ENCODE data around the gene PLEKHA1.

Gene PLEKHA1

DNA sequence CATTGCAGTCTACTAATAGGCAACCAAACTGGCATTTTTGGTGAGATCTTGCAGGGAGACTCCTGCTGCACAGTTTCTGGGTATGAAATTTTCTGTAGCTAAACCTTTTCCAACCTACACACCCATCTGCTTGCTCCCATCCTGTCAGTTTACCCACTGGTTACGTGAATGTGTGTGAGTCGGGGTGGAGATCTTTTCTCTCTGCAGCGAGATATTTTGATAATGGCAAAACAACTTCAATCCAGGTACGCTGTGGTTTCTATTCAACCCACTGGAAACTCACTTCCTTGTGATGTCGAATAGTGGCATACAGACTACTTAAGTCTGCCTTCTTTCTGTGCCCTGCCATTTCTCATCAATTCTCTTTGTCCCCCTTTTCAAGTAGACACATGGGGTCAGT, 4.5 kb downstream of the PLEKHA1 start:
- no peak for DNase-seq (ENCODE audit: low spot score)

DNA sequence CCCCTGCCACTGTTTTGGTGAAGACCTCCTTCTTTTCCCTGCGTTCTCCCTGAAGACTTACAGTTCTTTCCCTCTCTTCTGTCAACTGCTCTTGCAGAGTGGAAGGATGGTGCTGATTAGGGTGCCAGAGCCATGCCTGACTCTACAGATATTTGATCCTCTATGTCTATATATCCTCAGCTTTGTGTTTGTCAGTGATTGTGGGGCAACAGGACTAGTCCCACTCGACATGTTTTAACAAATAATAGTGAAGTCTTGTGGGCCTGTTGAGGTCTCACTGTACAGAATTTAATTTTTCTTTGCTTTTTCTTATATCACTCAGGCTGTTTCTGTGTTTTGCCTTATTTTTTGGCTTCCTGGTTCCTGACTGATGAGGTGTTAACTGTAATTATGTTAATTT, 5.0 kb downstream of the PLEKHA1 start:
- no peak for DNase-seq (ENCODE audit: low spot score)

DNA sequence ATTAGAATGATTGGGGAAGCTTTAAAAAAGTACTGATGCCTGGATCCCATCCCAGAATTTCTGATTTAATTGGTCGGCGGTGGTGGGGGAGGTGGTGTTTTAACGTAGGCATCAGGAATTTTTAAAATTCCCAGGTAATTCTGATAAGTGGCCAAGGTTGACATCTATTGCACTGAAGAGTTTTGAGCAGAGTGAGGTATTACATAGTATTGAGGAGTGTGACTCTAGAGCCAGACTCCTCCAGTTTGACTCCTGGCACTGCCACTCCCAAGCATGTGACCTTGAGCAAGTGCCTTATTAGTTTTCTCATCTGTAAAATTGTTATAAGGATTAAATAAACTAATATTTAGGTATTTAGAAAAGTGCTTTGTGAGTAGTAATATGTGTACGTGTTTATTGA, 6.2 kb downstream of the PLEKHA1 start:
- DNase-seq (ENCODE audit: low spot score), result no peak

DNA sequence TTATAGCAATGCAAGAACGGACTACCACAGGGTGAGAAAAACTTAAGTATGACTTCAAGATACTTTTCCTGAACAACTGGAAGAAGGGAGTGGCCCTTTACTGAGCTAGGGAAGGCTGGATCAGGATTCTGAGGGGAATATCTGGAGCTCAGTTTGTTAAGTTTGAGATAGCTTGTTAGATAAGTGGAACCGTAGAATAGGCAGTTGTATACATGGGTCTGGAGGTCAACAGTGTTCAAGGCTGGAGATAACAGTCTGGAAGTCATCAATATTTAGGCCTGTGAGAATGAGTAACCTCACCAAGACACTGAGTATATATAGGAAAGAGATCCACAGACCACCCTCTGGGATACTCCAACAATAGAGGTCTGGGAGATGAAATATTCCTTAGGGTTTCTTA, 7.2 kb downstream of the PLEKHA1 start:
- no peak for DNase-seq (ENCODE audit: low spot score)

GRCh38 chr10:122386514-122386913, 12.0 kb downstream of the PLEKHA1 start:
- DNase-seq (ENCODE audit: low spot score), result no peak

DNA sequence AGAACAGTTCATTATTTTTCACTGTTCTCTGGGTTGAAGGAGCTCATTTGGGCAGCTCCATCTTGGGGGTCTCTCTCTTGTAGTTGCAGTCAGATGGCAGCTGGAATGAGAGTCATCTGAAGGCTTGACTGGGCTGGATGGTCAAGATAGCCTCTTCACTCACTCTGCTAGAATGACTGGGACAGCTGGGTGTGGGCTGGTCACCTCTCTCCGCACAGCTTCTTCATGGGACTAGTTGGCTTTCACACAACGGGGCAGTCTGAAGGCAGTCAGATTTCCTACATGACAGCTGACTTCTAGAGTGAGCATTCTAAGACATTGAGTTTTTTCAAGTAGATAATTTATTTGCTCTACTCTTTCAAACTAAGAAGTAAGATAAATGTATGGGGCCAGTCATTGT, 13.1 kb downstream of the PLEKHA1 start:
- DNase-seq (ENCODE audit: low spot score), result no peak

DNA sequence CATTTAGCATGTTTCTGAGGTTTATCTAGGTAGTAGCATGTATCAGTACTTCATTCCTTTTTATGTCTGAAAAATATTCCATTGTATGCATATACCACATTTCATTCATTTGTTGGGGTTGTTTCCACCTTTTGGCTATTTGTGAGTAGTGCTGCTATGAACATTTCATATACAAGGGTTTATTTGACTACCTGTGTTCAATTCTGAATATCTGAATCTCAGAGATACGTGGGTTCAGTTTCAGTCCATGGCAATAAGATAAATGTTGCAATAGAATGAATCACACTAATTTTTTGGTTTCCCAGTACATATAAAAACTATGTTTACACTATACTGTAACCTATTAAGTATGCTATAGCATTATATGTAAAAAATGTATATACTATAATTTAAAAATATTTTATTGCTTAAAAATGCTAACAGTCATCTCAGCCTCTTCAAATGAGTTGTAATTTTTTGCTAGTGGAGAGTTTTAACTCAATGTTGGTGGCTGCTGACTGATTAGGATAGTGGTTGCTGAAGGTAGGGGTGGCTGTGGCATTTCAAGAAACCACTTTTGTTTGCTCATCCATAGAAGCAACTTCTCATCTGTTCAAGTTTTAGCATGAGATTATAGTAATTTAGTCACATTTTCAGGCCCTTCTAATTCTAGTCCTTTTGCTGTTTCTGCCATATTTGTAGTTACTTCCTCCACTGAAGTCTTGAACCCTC, 13.9 kb downstream of the PLEKHA1 start:
- no peak for DNase-seq (ENCODE audit: low spot score)

GRCh38 chr10:122390271-122390670, 15.8 kb downstream of the PLEKHA1 start:
- no peak for DNase-seq (ENCODE audit: low spot score)

DNA sequence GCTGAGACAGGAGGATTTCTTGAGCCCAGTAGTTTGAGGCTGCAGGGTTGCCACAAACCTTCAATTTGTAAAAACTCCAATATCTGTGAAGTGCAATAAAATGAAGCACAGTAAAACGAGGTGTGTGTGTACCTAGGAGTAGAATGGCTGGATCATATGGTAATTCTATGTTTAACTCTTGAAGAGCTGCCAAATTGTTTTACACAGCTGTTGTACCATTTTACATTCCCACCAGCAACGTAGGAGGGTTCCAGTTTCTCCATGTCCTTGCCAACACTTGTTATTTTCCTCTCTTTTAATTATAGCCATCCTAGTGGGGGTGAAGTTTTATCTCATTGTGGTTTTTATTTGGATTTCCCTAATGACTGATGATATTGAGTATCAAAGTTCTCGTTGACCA, 16.2 kb downstream of the PLEKHA1 start:
- DNase-seq (ENCODE audit: low spot score), result no peak

DNA sequence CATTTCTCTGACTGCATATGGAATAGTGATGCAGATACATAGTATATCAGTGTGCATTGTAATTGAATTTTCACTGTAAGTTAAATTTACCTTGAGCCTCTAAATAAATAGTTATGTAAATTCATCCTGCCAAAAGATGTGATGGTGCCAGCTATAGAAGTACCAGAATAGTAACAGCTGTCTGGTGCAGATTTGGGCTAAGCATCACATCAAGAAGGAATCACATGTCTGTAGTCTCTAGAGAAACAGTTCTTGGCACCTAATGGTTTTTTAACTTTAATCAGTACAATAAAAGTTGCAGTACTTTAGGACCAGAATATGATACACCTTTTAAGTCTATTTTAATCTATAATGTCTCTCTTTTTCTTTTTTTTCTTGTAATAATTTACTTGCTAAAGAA, 17.4 kb downstream of the PLEKHA1 start:
- no peak for DNase-seq (ENCODE audit: low spot score)

DNA sequence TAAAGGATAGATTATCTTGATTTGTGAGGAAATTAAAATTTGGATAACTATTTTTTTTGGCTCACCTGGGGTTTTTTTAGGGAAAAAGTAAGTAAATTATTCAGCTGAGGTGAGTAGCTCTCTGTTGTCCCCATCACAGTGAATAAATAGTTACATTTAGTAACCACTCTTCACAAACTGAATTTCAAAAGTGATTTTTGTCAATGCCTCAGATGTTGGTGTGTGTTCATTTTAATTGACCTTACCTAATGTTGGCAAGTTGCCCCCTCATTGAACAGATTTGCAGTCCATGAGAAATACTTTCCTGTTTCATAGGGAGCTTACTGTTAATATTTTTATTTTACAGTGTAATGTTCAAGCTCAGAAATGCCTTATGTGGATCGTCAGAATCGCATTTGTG, 18.3 kb downstream of the PLEKHA1 start:
- no peak for DNase-seq (ENCODE audit: low spot score)

DNA sequence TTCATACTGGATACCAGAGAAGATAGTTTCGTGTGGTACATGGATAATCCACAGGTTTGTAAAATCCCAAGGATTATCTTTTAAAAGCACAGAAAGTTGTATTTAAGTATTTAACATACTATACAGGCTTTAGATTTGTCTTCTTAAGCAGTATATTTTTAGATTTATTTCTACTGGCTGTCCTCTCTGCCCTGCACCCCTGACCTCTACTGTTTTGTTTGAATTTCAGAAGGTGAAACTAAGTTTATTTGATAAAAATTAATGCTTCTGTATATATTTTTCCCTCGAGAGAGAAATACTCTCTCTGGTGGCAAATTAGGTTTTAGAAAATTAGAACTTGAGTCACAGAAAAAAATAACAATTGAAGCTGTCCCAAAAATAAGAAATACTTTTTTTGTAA, 18.8 kb downstream of the PLEKHA1 start:
- no peak for DNase-seq (ENCODE audit: low spot score)

DNA sequence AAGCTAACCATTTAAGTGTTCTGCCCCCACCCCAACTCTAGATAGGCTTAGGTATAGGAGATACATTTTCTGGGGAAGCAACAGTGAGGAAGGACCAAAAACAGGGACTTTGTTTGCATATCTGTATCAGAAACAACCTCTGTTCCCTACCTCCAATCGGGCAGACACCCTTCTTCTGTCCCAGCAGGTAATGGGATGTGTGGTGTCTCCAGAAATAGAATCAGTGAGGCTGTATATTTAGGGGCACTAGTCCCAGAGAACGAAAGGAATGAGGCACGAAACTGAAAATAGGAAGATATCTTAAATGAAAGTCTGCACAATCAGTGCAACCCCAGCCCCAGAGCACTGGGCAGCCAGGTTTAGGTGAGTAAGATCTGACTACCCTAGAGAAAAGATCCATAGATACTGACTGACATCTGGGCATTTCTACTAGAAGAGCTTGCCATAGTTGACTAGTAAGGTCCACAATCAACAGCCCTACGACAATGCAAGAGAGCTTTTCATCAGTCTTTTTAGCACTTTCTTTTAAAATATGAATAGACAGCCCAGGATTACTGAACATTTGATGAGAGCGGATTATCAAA, 28.1 kb downstream of the PLEKHA1 start:
- no peak for DNase-seq (ENCODE audit: low spot score)

DNA sequence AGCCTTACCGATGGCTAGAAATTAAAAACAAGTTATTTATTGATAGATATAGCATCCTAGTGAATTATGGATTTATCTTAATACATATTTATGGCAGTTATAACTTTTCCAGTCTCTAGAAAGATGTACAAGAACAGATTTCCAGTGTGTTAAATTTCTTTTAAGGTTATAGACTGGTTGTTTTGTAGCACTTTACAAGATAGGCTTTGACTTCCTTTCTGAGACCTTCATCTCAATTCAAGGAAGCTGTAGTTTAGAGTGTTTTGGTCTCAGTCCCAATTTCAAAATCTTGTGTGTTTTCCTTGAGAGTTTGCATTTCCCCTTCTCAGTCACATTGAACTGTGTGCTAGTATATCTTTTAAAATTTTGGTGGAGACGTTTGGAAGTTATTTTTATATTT, 30.1 kb downstream of the PLEKHA1 start:
- DNase-seq (ENCODE audit: low spot score), result no peak

DNA sequence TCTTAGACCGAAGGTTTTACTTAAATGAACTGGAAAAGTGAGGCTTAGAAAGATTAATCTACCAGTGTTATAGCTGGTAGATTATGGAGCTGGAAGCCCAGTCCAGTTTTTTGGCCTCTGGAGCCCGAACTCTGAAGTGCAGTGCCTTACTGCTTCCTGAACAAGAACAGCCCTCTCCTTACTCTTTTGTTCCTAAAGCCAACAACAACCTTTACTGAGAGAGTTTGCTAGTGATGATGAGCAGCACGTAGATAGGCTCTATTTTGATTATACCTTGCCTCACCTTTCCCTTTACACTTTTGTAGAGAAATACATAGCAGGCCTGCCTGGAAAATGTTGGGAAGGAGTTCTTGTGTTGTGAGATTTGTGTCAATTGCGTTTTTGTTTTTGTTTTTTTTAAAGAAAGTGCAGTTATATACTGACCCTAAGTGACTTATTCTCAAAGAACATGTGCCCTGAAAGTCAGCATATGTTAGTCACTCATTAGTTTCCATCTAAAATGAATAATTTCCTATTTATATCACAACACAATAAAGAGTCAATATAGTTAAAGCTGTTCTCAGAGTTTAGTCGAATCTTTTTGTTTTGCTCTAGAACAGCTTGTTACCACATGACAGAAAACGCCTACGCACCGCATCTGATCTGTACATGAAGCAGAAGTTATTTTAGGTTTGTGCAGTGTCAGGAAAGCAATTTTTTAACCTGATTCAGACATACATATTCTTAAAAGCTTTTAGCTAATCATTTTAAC, 33.0 kb downstream of the PLEKHA1 start:
- no peak for DNase-seq (ENCODE audit: low spot score)

- DNase-seq (ENCODE audit: low spot score), result no peak
These were observed 38.8 kb downstream of the PLEKHA1 start for GRCh38 chr10:122413327-122413726.

DNA sequence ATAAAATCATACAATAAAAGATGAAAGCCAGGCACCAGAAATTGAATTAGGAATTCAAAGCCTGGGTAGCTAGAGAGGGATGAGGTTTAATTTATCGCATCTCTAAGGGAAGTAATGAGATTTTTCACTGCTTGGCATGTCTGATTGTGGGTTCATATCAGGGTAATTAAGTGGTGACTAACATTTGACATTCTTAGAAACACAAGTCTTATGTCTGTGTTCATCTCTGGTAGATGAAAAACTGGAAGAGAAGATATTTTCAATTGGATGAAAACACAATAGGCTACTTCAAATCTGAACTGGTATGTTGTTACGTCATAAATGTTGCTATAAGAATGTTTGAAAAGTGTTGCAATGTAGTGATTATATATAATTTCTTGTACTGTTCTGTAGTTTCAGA, 43.2 kb downstream of the PLEKHA1 start:
- DNase-seq (ENCODE audit: low spot score), result no peak

DNA sequence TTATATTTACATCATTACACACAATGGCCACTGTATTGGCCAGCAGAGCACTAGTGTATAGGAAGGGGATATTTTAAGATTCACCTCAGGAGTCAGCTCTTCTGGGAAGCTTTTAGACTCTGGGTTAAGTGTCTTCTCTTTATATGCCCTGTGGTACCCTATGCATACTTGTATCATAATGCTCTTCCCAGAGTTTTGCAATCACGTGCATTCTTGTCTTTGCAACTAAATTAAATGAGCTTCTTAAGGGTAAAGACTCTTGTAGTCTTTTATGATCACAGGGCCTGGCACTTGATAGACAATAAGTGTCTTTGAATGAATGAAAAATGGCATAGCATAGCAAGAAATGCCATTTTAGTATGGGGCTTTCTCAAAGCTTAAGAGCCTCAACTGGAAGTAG, 44.5 kb downstream of the PLEKHA1 start:
- DNase-seq (ENCODE audit: low spot score), result no peak

DNA sequence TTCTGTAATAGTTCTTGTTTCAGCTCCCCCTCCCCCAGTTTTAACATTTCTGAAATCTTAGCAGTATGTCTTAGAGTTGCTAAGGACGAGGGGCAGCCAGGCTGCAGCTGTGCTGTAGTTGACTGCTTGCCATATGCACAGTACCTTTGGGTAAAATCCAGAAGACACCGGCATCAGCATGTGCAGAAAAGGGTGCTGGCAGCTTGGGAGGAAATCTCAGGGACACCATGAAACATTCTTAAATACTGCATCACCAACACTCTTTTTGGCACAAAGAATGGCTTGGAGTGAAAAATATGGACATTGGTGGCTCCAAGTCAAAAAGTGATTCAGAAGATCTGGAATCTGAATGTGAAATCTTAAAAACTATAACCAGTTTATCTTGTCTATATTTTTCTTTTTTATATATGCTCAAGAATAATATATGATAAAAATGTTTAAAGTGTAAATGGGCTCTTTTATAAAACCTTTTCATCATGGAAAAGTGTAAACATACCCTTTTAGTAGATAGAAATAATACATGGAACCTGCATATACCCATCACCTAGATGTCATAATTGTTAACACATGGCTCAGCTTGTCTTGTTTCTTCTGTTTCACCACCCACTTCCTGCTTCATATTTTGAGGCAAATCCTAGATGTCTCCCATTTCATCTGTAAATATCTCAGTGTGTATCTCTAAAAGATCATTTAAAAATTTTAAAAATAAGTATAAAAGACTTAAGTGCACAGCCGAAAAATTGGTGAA, 45.5 kb downstream of the PLEKHA1 start:
- no peak for DNase-seq (ENCODE audit: low spot score)

DNA sequence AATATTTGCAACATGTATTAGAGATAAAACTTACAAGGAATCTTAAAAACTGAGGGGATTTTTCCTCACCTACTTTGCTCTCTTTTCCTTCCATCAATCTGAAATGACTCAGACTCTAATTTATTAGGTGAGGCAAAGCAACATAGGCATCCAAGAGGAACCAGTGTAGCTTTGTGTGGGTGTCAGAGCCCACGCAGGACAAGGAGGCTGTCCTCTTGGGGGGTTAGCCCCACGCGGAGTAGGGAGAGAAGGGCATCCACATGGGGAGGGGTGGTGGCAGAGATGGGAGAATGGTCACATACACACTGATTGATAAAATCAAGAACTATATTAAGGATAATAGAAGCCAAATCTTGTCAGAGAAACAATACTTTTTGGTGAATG, 46.1 kb downstream of the PLEKHA1 start:
- DNase-seq (ENCODE audit: low spot score), result no peak

DNA sequence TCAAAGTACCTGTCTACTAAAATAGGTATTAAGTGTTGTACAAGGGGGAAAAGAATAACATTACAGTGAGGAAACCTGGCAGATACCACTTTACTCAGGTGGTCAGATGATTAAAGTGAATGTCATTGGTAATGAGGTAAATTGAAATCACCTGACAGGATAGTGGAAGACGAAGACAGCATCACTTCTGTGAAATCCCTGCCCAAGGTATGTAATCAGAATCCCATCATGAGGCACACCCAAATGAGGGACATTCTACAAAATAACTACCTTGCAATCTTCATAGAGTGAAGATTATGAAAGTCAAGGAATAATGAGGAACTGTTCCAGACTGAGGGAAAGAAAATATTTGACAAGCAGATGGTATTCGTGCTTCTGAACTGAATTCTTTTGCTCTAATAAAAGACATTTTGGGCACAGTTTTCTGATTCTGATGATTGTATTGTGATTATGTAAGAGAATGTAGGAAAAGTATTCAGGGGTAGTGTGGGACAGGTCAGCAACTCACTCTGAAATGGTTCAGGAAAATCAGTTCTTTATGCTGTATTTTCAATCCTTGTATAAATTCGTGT, 46.6 kb downstream of the PLEKHA1 start:
- DNase-seq (ENCODE audit: low spot score), result no peak

- no peak for DNase-seq (ENCODE audit: low spot score)
These were observed 47.2 kb downstream of the PLEKHA1 start for GRCh38 chr10:122421742-122422141.
